Left hindlimb (tissue), 1 donor: Measurements from ENCODE around the gene PRPH.

Experiments
- DNase-seq: peaks from one replicate; pipeline ENCODE4 v3.0.0-alpha.2; 2018

The PRPH gene

GRCh38 chr12:49347311-49348193 is 52.6 kb downstream of the PRPH start:
- DNase-seq: peak; percentile 83
